HL-60 (cell line): Measurements from ENCODE around the gene SOCS6.

Experiments used
- DNase-seq, 2 experiments: peaks; one replicate each; pipeline ENCODE4 v3.0.0-alpha.2; 2010 to 2020; ENCODE audit warnings: low read depth in 1 of 2, low spot score in 1 of 2
- H3K27ac ChIP-seq: fragments of 250-450 bp; sonication (Bioruptor Pico); replicated peaks from 2 replicates; pipeline ENCODE4 v1.5.1; 2020; ENCODE audit warnings: mild to moderate bottlenecking, moderate library complexity
- H3K27me3 ChIP-seq: fragments of 250-450 bp; sonication (Bioruptor Pico); 2 replicates; pipeline ENCODE4 v1.5.1; 2021; ENCODE audit warnings: mild to moderate bottlenecking, moderate library complexity; ENCODE audit not compliant: insufficient read depth, poor library complexity, severe bottlenecking
- H3K4me3 ChIP-seq: replicated peaks from 2 replicates; pipeline ENCODE4 v1.5.1; 2011; ENCODE audit warnings: mild to moderate bottlenecking, control low read depth, low read length; ENCODE audit not compliant: insufficient read depth
- GABPA ChIP-seq: IDR thresholded peaks from 2 replicates; pipeline ENCODE4 v1.6.1; 2012; ENCODE audit warnings: low read depth
- POLR2AphosphoS5 ChIP-seq: IDR thresholded peaks from 2 replicates; pipeline ENCODE4 v1.6.1; 2012; ENCODE audit warnings: low read depth
- SPI1 ChIP-seq: IDR thresholded peaks from 2 replicates; pipeline ENCODE4 v1.6.1; 2012; ENCODE audit warnings: low read depth, mild to moderate bottlenecking, borderline replicate concordance
- TF ChIP-seq, protein P1 (sequence below): IDR thresholded peaks from one replicate; pipeline ENCODE4 v1.5.1; 2011; ENCODE audit warnings: low read length, control low read depth, inconsistent platforms; ENCODE audit not compliant: insufficient read depth
- TF ChIP-seq, protein P2 (sequence below): IDR thresholded peaks from 2 replicates; pipeline ENCODE4 v1.6.1; 2012; ENCODE audit warnings: low read depth; ENCODE audit not compliant: insufficient replicate concordance

The SOCS6 gene

GRCh38 chr18:70359071-70359470, 70.2 kb downstream of the SOCS6 start:
- Histone ChIP-seq H3K27me3 (no peaks in the 10 kb centered on the region), H3K27ac (no peak overlapping the region), H3K4me3 (no peak overlapping the region)
- TF ChIP-seq SPI1 (no peak), GABPA (no peak), POLR2AphosphoS5 (no peak)
- TF ChIP-seq, protein P1, sequence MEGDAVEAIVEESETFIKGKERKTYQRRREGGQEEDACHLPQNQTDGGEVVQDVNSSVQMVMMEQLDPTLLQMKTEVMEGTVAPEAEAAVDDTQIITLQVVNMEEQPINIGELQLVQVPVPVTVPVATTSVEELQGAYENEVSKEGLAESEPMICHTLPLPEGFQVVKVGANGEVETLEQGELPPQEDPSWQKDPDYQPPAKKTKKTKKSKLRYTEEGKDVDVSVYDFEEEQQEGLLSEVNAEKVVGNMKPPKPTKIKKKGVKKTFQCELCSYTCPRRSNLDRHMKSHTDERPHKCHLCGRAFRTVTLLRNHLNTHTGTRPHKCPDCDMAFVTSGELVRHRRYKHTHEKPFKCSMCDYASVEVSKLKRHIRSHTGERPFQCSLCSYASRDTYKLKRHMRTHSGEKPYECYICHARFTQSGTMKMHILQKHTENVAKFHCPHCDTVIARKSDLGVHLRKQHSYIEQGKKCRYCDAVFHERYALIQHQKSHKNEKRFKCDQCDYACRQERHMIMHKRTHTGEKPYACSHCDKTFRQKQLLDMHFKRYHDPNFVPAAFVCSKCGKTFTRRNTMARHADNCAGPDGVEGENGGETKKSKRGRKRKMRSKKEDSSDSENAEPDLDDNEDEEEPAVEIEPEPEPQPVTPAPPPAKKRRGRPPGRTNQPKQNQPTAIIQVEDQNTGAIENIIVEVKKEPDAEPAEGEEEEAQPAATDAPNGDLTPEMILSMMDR, result no peak
- TF ChIP-seq, protein P2, sequence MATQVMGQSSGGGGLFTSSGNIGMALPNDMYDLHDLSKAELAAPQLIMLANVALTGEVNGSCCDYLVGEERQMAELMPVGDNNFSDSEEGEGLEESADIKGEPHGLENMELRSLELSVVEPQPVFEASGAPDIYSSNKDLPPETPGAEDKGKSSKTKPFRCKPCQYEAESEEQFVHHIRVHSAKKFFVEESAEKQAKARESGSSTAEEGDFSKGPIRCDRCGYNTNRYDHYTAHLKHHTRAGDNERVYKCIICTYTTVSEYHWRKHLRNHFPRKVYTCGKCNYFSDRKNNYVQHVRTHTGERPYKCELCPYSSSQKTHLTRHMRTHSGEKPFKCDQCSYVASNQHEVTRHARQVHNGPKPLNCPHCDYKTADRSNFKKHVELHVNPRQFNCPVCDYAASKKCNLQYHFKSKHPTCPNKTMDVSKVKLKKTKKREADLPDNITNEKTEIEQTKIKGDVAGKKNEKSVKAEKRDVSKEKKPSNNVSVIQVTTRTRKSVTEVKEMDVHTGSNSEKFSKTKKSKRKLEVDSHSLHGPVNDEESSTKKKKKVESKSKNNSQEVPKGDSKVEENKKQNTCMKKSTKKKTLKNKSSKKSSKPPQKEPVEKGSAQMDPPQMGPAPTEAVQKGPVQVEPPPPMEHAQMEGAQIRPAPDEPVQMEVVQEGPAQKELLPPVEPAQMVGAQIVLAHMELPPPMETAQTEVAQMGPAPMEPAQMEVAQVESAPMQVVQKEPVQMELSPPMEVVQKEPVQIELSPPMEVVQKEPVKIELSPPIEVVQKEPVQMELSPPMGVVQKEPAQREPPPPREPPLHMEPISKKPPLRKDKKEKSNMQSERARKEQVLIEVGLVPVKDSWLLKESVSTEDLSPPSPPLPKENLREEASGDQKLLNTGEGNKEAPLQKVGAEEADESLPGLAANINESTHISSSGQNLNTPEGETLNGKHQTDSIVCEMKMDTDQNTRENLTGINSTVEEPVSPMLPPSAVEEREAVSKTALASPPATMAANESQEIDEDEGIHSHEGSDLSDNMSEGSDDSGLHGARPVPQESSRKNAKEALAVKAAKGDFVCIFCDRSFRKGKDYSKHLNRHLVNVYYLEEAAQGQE, result no peak
- DNase-seq, result no peak

GRCh38 chr18:70362258-70362657, 73.4 kb downstream of the SOCS6 start:
- no peak overlapping the region for H3K4me3 ChIP-seq
- DNase-seq, result no peak
- H3K27ac ChIP-seq, result no peak overlapping the region
- TF ChIP-seq GABPA (no peak), POLR2AphosphoS5 (no peak)
- H3K27me3 ChIP-seq, result no peaks in the 10 kb centered on the region

DNA sequence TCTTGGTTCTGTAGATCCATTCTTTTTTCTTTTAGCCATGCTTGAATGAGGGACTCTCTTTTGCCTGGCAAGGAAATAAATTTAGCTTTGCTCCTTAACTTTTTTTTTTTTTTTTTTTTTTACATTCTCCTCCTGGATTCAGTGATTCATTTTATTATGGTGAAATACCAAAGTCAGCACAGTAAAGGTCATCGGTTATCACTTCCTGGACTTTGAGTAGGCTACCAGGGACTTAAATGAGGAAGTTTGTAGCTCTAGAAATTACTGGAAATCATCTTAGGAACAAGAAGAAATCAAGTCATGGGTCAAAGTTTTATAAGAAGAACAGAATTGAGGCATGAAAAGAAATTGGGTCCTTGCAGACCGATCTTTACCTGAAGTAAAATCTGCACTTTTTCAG, 75.0 kb downstream of the SOCS6 start:
- TF ChIP-seq GABPA (no peak), SPI1 (no peak), POLR2AphosphoS5 (no peak)
- TF ChIP-seq, protein P1, result no peak
- TF ChIP-seq, protein P2, result no peak
- no peaks in the 10 kb centered on the region for H3K27me3 ChIP-seq
- DNase-seq, result no peak
- H3K4me3 ChIP-seq, result no peak overlapping the region
- H3K27ac ChIP-seq, result no peak overlapping the region

GRCh38 chr18:70365361-70365760, 76.5 kb downstream of the SOCS6 start:
- no peaks in the 10 kb centered on the region for H3K27me3 ChIP-seq
- H3K4me3 ChIP-seq, result no peak overlapping the region
- DNase-seq, result no peak
- no peak overlapping the region for H3K27ac ChIP-seq
- TF ChIP-seq GABPA, result no peak
- TF ChIP-seq, protein P2, result no peak
- no peak for TF ChIP-seq SPI1
- TF ChIP-seq, protein P1, result no peak
- TF ChIP-seq POLR2AphosphoS5, result no peak
